Activated CD4-positive, alpha-beta T cell treated with anti-CD3 and anti-CD28 coated beads, Interleukin-2, Interleukin-6, amounts not matched to agents 100 ng/mL and 50 ng/mL, durations not matched to agents 16 hours and 8 hours (primary cell): Measurements from ENCODE around the gene PDE4D.
"Not testable (repeated sequence)": the region's sequence is repeated elsewhere in the genome, so short reads cannot be mapped to it uniquely, and the experiment has no call there.

Experiments
- DNase-seq: peaks from one replicate; pipeline ENCODE4 v3.0.0-alpha.2; 2020

Gene PDE4D

DNA sequence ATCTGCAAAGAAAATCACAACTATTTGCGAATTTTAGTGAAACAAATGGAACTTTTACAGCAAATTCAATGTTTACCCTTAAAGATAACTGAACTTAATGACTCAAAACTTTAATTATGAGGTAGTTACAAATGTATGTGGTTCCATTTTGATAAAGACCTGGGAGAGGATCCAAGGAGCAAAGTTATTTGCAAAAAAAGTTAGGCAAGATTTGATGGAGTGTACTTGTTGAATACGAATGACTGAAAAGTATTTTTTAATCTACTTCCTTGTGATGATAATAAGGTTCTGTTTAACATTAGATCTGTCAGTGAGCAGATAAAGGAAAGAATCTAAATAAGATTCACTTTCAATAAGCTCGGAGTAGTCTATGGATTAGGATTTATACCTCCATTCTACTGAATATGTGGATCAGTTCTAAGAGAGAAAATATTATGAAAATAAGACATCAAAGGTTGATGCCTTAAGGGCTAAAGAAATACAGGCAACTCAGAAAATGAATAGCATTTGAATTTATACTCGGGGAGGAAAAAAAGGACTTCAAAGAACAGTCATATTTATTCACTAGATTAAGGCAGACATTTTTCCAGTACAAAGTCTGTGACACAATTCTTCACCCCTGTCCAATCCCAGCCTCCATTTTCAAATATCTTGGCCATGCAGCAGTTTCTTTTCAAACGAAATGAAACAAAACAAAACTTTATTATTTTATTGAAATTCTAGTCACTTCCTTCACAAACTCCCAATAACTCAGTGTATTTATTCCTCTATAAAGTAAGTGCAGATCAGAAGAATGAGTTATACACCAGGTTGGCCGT lies 199.8 kb downstream of the PDE4D start:
- no peak for DNase-seq

GRCh38 chr5:59685793-59686192 lies 207.7 kb downstream of the PDE4D start:
- no peak for DNase-seq

DNA sequence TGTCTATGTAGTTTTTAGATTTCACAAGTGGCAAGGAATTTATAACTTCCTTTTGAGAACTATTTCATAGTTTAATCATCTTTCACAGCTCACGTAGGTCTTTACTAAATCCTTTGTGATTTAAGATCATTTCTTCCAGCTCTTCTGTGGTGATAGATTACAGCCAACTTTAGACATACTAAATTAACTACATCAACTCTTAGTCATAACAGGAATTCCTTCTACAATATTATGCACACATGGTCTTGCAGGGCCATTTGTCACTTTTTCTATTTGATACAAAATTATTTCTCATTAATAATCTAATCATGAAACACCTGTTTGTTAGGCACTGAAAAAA lies 208.4 kb downstream of the PDE4D start:
- no peak for DNase-seq

- no peak for DNase-seq
Measured at GRCh38 chr5:59684388-59685190, 208.9 kb downstream of the PDE4D start.

DNA sequence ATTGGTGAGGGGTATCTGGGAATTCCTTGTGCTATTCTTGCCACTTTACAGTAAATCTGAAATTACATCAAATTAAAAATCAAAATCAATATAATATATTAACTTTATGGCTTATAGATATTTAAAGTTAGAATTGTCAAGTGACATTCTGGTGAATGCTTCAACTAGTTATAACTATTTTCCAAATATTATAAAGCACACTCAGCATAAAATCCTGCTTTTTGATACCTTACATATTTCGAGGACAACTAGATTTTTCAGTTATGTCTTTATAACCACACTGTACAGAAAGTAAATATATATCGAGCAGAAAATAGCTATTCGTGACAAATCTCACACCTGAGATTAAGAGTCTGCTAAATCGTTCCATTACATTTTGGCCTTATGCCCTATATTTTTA lies 210.2 kb downstream of the PDE4D start:
- DNase-seq, result no peak

DNA sequence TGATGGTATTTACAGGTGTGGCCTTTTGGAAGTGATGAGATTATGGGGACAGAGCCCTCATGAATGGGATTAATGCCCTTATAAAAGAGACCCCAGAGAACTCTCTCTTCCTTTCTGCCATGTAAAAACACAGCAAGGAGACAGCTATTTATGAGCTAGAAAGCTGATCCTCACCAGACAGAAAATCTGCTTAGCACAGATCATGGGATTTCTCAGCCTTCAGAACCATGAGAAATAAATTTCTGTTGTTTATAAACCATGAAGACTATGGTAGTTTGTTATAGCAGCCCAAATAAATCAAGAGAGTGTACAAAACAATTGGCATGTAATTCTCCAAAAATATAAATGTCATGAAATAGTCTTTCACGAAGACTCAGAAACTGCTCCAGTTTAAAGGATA lies 211.0 kb downstream of the PDE4D start:
- DNase-seq, result no peak

DNA sequence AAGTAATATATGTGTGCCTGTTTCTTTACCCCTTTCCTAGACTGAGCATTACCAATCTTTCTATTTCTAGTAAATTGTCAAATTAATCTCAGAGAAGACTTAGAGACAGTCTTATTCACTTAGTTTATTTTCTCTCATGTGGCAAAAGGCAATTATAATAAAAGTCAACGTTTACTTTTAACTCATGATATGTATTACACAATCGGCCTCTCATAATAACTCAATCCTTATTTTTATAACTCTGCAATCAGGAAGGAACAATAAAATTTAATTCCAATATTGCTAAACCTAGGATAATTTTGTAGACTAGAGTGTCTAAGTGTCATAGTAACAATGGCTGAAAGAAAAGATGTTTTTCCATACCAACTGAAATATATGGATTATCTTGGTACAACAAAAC lies 214.6 kb downstream of the PDE4D start:
- DNase-seq, result no peak

GRCh38 chr5:59674763-59675162 lies 218.8 kb downstream of the PDE4D start:
- DNase-seq, result no peak

DNA sequence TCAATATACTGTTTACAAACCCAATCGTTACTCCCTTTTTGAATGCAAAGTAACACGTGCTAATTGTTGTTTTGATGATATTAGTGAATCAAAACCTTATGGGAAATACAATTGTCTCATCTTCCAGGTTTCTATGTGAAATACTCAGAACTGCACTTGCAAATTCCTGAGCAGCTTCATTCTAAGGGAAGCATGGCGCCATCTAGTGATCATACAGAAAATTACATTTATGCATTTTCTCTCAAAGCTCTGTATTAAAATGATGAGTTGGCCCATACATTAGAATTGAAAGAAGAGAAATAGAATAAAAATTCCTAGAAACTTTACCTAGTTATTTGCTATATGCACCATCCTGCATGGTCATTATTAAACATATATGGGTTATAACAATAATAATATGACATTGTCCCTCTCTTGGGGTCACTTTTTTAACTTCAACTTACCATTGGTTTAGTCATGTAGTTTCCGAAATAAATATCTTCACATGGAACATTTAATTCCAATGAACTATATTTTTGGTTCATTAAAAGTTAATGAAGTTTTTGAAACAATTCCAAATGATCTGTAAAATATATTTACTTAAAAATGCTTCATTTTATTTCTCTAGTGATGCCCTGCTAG lies 220.0 kb downstream of the PDE4D start:
- DNase-seq, result peak; percentile 51

DNA sequence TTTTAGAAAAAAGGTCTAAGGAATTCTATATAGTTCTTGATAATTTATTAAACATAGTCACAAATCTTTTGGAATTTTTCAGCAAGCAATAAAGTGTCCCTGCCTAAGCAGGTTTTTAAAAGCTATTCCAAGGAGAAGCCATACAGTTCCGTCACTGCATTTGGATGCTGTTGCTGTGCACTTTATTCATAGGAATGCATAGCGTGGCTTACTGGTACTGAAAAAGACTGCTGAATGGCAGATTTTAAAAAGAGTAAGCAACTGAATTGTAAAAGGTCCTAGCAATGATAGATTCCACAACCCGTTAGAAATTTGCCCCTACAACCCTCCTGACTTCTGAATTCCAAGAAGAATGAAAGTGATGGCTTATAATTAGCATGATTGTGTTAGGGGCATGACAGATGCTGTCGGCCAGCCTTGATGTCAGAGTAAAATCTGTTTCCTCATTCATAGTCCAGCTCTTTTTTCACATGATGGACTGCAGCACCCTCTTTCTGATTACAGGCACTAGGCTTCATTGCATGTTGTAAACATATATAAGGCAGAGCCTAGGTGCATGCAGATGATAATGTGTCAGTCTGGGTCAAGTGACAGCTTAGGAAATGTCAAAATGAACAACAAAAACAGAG lies 227.0 kb downstream of the PDE4D start:
- DNase-seq, result no peak

DNA sequence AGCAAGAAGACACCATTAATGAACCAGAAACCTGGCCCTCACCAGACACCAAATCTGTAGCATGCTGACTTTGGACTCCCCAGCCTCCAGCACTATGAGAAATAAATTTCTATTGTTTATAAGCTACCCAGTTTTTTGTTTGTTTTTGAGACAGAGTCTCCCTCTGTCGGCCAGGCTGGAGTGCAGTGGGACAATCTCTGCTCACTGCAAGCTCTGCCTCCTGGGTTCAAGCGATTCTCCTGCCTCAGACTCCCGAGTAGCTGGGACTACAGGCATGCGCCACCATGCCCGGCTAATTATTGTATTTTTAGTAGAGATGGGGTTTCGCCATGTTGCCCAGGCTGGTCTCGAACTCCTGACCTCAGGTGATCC lies 227.7 kb downstream of the PDE4D start:
- not testable (repeated sequence) for DNase-seq

DNA sequence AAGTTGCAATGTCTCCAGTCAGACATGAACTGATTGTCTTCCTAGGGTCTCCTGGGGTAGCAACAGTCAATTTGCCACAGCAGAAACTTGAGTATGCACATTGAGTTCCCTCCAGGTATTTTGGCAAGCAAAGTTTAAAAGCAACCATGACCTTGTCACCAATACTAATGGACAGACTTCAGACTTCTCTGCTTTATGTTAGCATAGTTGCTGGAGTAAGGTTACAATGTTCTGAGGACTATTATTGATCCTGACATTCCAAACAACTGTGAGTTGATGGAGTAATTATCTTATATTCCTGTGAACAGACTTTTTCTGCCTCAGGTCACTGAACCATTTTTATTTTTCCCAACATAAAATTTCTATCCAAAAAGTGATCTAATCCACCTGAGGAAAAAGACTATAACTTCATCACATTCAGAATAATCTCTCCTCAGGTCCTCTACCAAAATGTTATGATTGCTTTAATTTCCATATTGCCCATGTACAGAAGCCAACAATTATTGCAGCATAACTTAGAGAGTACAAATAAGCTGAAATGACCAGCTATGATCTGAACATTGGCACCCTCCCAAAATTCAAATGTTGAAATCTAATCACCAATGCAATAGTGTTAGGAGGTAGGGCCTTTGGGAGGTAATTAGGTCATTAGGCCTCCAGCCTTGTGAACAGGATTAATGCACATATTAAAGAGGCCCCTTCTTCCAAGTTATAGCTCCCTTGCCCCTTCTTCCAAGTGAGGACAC lies 228.3 kb downstream of the PDE4D start:
- no peak for DNase-seq

DNA sequence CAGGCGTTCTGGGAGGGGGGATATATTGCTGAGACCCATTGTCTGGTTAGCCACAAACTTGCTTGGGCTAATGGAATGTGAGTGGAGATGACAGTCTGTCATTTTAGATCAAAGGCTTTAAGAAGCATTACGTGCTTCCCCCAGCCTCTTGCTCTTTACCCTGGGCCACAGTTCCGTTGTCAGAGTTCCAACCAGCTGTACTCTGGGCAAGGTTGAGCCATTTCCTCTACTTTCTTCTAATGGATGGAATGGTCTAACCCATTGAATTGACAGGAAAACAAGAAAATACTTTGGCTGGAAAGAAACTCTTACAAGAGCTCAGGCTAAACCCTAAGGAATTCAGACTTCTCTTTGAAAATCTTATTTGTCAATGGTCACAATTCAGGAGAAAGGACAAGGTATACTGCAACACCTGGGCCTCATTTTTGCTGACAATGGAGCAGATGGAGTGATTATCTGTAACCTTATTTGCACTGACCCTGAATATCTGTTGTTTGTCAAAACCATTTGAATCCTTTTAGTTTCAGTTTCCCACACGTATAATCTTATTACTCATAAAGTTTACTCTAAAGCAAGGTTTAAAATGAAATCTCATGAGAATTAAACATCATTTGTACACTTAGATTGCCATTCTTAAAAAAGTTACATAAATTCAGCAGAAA lies 231.4 kb downstream of the PDE4D start:
- no peak for DNase-seq

DNA sequence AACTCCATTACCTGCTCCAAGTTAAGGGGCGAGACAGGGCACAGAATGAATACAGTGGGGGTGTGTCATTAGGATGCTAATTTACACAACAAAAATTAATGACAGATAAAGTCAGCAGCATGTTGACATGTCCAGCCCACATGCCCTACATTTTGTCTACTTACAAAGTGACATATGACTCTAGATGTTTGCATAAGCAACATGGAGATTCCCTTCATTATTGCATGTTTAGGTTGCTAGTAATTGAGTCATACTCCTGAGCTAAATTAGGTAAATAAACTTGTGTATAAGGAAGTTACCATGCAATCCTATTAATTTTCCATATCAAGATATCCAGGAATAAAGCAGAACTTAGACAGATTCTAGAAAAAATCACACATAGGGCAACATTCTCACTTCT lies 232.2 kb downstream of the PDE4D start:
- DNase-seq, result no peak

GRCh38 chr5:59660737-59661136 lies 232.8 kb downstream of the PDE4D start:
- DNase-seq, result peak; percentile 7

DNA sequence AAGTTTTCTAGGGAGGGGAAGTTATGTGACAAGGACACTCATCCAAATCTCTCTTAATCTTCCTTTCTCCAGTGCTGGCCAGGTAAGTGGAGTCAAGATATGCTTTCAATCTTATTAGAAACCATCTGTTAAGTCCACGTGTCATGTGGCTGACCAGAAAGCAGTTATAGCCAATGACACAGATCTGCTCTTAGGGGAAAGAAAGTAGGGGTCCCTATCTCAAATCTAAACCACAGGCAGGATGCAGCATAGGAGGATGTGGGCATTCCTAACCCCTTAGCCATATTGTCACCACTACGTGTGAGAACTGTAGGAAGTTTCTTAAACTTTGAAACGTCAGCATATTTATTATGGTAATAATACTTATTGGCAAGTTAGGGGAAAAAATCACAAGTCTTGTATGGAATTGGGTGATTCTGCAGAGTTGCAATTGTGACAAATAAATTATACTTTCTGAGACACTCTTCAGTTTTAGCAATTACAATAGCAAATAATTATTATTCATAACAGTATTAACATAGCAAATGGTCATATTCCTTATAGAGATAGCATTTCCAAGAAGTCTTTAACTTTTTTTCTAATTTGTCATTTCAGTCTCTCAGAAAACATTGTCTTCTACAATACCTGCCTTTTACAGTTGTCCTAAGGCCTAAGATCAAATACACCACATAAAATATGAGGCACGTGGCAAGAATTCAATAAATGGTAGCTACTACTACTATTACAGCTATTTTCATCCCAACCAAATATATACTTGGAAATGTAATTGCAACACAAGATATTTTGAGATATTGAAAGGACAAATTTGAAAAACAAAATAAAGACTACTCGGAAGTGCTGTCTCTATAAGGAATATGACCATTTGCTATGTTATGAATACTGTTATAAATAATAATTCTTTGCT lies 236.9 kb downstream of the PDE4D start:
- DNase-seq, result peak; percentile 15

GRCh38 chr5:59655693-59656309 lies 237.7 kb downstream of the PDE4D start:
- DNase-seq, result no peak

GRCh38 chr5:59654691-59655090 lies 238.8 kb downstream of the PDE4D start:
- no peak for DNase-seq

- DNase-seq, result no peak
Measured at GRCh38 chr5:59652449-59652848, 241.1 kb downstream of the PDE4D start.
